Measurements from ENCODE around the gene ECE1. TPM values are rescaled to one million over a fixed set of nuclear protein-coding genes. Genes with fewer than 3 reads are reported as not detected.

ECE1 gene
- total RNA-seq, result 10 to 100 TPM in 1 of 2 donors, 1 to 10 TPM in 1; 7.9 to 15.0 TPM

GRCh38 chr1:21289700-21290545 is at the start of gene ECE1:
Gene ECE1 (minus strand): TSS chr1:21290463. CDS start chr1:21290414, 49 bp downstream.

DNA sequence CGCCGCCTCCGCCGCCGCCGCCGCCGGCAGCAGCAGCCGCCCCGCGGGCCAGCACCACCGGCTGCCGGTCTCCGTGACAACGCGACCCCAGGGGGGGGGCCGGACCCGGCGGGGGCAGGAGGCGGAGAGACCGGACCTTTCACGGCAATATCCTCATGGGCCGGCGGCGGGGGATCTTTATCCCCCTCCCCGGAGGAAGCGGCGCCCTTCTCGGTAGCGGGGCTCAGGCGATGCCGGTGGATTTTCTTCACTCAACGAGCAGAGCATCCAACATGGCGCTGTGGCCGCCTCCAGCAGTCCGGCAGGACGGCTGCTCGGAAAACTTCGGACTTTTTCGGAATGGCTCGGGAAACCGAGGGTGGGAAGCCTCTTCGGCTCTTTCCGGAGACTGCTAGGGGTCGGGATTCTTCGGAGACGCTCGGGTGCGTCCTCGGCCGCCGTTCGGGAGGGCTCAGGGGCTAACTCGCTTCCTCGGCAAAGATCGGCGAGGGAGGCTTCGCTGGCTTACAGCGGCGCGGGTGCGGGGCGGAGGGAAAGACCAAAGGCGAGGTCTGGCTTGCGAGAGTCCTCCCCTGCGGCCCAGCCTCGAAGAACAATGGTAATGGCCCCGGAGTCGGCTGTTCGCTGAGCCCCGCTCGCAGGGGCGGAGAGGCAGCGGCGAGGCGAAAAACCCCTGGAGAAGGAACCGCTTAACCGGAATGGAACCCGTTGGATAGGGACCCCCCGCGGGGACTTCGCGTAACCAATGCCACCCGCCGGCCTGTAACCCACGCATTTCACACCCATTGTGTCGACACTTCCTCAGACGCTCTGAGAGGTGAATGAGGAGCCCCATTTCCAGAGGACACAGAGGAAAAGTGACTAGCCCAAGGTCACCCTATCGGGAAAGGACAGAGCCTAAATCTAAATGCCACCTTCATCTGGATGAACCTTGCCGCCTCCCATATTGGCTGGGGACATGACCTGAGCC is 113.4 kb downstream of the ECE1 start, which contains the start of gene EIF4G3:
Gene EIF4G3 (minus strand): TSS at position 312 of the 970 bp plus-strand sequence. CDS start 174,155 bp downstream, outside the sequence.

Other genes starting within 250 kb of the ECE1 start
- gene EIF4G3, start 113.6 kb downstream of the ECE1 start, total RNA-seq, result 10 to 100 TPM; 32.3 to 38.0 TPM
- gene NBPF3, start 149.7 kb upstream of the ECE1 start, total RNA-seq, result 10 to 100 TPM; 12.3 to 16.5 TPM
- under 1 TPM in 1 of 2 donors, not detected in 1; 0.33 TPM for gene ALPL, start 219.0 kb upstream of the ECE1 start, total RNA-seq

All from melanocyte of skin (primary cell).